ENCODE data around the gene KRTAP10-2.

The KRTAP10-2 gene

DNA sequence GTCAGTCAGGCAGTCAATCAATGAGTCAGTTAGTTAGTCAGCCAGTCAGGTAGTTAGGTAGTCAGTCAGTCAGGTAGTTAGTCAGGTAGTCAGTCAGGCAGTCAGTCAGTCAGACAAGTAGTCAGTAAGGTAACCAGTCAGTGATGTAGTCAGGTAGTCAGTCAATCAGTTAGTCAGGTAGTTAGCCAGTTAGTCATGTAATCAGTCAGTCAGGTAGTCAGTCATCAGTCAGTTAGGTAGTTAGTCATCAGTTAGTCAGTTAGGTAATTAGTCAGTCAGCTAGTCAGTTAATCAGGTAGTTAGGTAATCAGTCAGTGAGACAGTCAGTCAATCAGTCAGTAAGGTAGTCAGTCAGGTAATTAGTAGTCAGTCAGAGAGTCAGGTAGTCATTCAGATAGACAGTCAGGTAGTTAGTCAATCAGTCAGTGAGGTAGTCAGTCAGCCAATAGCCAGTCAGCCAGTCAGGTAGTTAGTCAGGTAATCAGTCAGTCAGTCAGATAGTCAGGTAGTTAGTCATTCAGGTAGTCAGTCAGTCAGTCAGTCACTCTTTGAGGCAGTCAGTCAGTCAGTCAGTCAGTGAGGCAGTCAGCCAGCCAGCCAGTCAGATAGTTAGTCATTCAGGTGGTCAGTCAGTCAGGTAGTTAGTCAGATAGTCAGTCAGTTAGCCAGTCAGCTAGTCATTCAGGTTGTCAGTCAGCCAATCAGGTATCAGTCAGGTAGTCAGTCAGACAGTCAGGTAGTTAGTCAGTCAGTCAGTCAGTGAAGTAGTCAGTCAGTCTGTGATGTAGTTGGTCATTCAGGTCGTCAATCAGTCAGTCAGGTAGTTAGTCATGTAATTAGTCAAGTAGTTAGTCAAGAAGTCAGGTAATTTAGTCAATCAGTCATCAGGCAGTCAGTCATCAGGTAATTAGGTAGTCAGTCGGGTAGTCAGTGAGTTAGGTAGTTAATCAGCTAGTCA is 26.6 kb downstream of the KRTAP10-2 start:
- TF ChIP-seq ZNF274 (IDR thresholded peaks at IDR 0.05; ENCODE audit: low read depth, low read length) = no peak
- no peak overlapping the region for H3K4me3 ChIP-seq (ENCODE audit: low read length)

DNA sequence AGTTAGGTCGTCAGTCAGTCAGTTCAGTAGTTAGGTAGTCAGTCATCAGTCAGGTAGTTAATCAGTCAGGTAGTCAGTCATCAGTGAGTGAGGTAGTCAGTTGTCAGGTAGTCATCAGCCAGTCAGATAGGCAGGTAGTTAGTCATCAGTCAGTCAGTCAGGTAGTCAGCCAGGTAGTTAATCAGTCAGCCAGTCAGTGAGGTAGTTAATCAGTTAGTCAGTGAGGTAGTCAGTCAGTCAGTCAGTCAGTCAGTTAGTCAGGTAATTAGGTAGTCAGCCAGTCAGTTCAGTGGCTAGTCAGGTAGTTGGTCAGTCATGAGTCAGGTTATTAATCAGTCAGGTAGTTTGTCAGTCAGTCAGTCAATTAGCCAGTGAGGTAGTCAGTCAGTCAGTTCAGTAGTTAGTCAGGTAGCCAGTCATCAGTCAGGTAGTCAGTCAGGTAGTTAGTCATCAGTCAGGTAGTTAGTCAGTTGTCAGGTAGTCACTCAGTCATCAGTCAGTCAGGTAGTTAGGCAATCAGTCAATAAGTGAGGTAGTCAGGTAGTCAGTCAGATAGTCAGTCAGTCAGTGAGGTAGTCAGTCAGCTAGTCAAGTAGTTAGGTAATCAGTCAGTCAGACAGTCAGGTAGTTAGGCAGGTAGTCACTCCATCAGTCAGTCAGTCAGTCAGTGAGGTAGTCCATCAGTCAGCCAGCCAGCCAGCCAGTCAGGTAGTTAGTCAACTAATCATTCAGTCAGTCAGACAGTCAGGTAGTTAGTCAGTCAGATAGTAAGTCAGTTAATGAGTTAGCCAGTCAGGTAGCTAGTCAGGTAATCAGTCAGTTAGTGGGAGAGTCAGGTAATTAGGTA is 27.5 kb downstream of the KRTAP10-2 start:
- no peak for TF ChIP-seq ZNF274 (IDR thresholded peaks at IDR 0.05; ENCODE audit: low read depth, low read length)

DNA sequence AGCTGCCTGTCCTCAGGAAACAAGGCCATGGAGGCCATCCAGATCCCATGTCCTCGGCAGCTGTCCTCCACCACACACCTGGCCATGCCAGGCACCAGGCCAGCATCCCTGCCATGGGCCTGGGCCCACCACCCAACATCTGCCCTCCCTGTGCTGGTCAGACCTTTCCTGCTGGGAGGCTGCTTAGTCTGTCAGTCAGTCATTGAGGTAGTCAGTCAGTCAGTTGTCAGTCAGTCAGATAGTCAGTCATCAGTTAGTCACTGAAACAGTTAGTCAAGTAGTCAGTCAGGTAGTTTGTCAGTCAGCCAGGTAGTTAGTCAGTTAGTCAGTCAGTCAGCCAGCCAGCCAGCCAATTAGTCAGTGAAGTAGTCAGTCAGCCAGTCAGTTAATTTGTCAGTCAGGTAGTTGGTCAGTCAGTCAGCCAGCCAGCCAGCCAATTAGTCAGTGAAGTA is 28.5 kb downstream of the KRTAP10-2 start:
- no peak for TF ChIP-seq ZNF274 (IDR thresholded peaks at IDR 0.05; ENCODE audit: low read depth, low read length)
- H3K4me3 ChIP-seq (ENCODE audit: low read length) = no peak overlapping the region

More for the DNA sequence above, 27.5 kb downstream of the KRTAP10-2 start:
- H3K4me3 ChIP-seq (ENCODE audit: low read length) = no peak overlapping the region

DNA sequence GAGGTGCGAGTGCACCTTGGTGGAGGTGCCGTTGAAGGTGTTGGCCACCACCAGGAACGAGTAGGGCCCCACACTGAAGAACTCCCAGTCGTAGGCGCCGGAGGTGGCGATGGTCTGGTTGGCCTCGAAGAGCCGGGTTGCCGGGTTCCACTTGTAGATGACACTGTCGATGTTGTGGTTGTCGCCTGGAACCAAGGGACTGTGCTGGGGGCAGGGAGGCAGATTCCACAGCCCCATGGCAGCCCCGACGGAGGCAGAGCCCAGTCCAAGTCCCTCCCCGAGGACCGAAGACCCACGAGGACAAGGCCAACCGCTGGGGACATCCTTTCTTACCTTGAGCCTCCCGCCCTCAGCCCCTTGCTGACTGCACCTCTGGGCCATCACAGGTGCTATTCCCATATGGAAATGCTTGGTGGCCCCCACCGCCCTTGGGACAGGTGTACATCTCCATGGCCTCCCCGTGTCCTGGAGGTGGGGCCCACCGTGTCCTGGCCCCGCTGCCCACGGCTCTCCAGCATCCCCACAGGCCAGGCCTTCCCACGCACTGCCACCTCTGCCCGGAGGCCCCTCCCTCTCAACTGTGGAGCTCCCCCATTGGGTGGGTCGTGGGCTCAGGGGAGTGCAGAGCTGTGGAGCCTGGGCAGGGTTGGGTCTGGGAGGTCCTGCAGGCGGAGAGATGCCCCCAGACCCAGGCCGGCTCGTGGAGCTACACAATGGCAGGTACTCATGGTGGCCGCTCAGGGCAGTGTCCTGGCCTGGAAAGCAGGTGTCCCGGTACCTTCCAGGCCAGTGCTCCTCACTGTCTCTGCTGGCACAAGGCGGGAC is 29.2 kb downstream of the KRTAP10-2 start:
- H3K4me3 ChIP-seq (ENCODE audit: low read length) = no peak overlapping the region
- TF ChIP-seq ZNF274 (IDR thresholded peaks at IDR 0.05; ENCODE audit: low read depth, low read length) = no peak

DNA sequence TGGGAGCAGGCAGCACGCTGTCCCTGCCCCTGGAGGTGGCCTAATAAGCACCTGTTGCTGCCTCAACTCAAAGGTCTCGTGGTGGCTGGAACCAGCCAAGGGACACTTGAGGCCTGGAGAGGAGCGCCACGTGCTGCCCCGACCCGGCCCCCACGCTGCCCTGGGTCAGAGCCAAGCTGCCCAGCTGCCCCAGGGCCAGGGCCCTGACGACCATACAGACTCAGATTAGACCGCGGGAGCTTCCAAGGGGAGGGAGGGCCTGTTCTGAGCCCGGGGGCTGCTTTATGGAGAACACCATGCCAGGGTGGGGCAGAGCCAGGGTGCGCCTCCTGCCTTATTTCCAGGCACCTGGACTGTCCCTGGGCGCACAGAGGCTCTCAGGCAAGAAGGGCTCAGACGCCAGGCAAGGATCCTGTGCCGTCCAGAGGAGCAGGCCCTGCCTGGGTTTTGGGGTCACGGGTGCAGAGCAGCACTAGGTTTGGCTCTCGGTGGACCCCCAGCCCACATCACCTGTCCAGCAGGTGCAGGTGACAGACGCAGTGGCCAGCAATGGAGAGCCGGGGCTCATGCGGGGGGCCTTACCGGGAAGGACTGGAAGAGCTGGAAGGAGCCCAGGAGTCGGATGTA is 29.9 kb downstream of the KRTAP10-2 start:
- H3K4me3 ChIP-seq (ENCODE audit: low read length) = no peak overlapping the region
- TF ChIP-seq ZNF274 (IDR thresholded peaks at IDR 0.05; ENCODE audit: low read depth, low read length) = no peak

DNA sequence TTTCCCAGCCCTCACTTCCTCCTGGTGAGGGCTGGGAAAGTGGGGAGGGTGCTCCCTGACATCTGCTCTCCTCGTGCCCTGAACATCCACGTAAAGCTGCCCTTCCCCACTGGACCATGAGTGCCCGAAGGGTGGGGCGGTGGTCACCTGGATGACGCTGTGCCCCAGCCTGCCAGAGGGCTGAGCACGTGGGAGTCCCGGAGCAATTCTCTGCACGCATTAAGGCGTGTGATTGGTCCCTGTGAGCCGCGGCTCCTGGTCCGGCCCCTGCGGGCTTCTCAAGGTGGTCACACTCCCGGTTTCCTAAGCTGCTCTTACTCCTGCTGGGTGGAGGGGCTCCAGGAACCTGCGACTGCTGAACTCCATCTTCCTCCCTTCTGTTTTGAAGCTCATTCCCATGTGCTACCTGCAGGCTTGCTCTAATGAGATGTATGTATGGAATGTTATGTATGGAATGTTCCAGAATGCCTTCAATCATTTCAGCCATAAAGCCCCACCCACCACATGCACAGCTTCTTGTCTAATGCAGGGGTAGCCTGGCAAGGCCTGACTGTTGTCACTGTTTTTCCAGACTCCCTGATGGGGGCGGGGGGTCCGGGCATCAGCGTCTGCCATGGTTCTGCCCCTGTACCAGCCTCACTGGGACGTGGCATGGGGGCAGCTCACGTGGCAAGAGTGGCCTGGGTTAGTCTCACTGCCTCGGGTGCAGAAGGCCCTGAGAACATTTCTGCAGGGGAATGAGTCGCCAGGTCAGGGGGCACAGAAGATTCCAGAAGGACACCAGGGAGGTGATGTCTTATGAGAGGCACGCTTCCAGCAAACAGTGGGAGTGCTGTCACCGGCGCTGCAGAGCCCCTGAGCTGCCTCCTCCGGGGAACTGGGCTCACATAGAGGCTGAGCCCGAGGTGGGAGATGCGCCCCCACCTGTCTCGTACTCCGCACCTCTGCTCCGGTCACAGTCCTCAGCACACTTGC is 30.7 kb downstream of the KRTAP10-2 start:
- TF ChIP-seq ZNF274 (IDR thresholded peaks at IDR 0.05; ENCODE audit: low read depth, low read length) = no peak
- H3K4me3 ChIP-seq (ENCODE audit: low read length) = no peak overlapping the region

DNA sequence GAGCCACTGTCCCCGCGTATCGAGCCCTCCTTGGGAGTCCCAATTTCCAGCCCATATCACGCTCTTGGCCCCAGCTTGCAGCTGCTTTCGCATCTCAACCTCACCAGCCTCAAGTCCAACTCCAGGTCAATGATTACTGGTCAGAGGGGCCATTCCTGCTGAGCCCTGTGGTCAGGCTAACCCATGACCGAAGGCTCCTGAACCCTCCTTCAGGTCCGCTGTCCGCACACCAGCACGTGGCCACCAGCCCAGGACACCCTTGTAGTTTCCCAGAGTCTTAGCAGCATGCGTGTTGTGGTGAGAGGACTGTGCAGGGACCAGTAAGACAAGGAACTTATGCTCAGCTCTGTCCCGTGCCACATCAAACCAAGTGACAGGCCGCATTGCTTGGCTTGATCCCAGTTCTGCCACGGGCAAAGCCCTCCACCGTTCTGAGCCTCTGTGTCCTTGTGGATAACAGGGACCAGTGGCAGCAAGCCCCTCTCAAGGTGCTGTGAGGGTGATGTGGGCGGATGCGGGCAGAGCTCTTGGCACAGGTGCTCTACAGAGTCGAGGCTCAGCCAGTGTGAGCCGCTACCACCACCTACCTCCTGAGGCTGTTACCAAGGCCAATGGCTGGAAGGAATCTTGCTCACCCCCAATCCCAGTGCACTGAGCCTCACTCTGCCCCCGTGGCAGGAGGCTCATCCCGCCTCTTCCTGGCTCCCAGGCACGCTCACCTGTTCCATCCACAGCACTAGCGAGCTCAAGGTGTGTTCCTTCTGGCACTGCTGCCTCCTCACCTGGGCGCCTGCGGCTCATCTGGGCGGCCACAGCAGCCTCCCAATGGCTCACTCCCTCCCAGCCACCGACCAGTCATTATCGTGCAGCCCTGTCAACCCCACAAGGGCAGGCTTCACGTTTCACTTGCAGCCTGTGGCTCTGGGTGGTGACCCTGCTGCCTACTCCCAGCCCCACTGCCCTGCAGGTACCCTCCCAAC is 31.7 kb downstream of the KRTAP10-2 start:
- no peak overlapping the region for H3K4me3 ChIP-seq (ENCODE audit: low read length)
- TF ChIP-seq ZNF274 (IDR thresholded peaks at IDR 0.05; ENCODE audit: low read depth, low read length) = no peak

DNA sequence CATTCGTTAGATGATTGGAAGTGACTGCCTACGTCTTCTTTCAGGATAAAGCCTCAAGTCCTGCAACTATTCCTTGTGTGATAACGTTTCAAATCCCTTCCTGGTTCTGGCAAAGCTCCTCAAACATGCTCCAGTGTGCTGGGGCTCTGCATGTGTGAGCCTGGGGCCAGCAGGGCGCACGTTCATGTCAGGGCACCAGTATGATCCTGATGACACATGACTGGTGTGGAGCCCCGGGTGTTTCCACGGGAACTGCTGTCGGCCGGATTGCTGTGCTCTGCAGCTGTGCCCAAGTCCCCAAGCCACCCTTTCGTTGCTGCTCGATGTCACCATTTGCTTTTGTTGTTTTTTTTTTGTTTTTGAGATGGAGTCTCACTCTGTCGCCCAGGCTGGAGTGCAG is 32.6 kb downstream of the KRTAP10-2 start:
- H3K4me3 ChIP-seq (ENCODE audit: low read length) = no peak overlapping the region
- TF ChIP-seq ZNF274 (IDR thresholded peaks at IDR 0.05; ENCODE audit: low read depth, low read length) = no peak

DNA sequence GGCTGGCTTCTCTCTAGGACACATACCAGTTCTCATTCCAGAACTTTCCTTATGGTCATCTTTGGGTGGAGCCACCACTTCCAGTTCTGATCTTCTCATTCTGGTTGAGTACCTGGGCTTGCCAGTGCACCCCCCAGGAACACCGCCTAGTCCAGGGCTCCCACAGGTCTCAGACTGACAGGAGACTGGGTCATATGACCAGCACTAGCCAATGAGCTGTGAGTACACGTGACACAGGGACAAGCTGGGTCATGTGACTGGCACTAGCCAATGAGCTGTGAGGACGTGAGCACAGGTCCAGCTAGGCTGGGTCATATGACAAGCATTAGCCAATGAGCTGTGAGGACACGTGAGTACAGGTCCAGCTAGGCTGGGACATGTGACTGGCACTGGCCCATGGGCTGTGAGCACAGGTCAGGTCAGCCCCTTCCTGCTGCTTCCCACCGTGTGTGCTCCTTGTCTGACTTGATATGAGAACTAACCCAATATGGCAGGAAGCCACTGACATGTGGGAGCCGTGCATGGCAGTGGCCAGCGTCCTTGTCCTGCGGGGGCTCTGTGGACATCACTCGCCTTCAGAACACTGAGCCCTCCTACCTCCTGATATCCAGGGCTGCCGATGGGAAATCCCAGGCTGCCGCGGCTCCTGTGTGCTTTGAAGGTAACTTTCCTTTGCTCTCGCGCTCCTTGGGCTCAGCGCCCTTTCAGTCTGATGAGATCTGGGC is 34.0 kb downstream of the KRTAP10-2 start:
- H3K4me3 ChIP-seq (ENCODE audit: low read length) = no peak overlapping the region
- TF ChIP-seq ZNF274 (IDR thresholded peaks at IDR 0.05; ENCODE audit: low read depth, low read length) = no peak

DNA sequence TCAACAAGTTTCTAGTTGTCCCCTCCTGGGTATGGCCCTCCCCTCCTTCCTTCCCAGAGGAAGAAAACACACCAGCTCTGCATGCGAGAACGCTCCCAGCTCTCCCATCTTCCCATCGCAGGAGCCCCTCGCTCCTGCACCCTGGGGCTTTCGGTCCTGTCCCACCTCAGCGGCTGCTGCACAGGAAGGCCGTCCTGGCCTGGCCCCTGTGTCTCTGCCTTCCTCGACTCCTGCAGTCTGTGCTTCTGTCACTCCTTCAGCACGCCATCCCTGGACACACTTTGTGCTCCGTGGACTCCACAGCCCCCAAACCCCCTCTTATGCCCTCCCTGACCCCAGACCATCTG is 34.5 kb downstream of the KRTAP10-2 start:
- TF ChIP-seq ZNF274 (IDR thresholded peaks at IDR 0.05; ENCODE audit: low read depth, low read length) = no peak

DNA sequence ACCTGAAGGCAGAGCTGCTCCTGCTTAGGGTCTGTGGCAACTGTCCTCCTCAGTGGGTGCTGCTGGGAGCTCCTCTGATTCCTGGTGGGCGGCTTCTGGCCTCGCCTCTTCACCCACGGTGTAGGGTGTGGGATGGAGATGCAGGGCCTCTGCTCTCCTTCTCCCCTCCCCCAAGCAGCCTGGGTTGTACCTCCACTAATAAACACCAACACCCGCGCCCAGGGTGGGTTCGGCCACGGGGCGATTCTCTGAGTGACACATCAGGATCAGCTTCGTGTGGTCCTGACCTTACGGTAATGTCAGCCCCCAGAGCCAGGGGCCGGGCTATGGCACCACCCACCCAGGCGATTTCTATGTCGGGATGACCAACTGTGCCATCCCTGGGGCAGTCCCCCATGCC is 35.0 kb downstream of the KRTAP10-2 start:
- TF ChIP-seq ZNF274 (IDR thresholded peaks at IDR 0.05; ENCODE audit: low read depth, low read length) = no peak
- H3K4me3 ChIP-seq (ENCODE audit: low read length) = no peak overlapping the region

More for the DNA sequence above, 34.5 kb downstream of the KRTAP10-2 start:
- no peak overlapping the region for H3K4me3 ChIP-seq (ENCODE audit: low read length)
